Fibroblast of lung (primary cell): ENCODE results near the gene PTGES2. TPM values are rescaled to one million over a fixed set of nuclear protein-coding genes. Genes with fewer than 3 reads are reported as not detected.

Experiments
- DNase-seq, 2 donors: peaks; one replicate each; pipeline versions ENCODE4 v3.0.0 to v3.0.0-alpha.2; 2010; ENCODE audit warnings: low read depth in 2 of 2
- H2AFZ ChIP-seq: 2 replicates; pipeline ENCODE4 v1.5.1; 2012; ENCODE audit warnings: low read length, control low read depth, inconsistent platforms
- H3K27ac ChIP-seq: 2 replicates; pipeline ENCODE4 v1.5.1; 2011; ENCODE audit warnings: low read length, control low read depth; ENCODE audit not compliant: insufficient read depth
- H3K27me3 ChIP-seq: 2 replicates; pipeline ENCODE4 v1.5.1; 2011; ENCODE audit warnings: mild to moderate bottlenecking, low read length; ENCODE audit not compliant: control insufficient read depth, insufficient read depth
- H3K36me3 ChIP-seq: 2 replicates; pipeline ENCODE4 v1.5.1; 2011; ENCODE audit warnings: low read length; ENCODE audit not compliant: control insufficient read depth, insufficient read depth
- H3K4me1 ChIP-seq: 2 replicates; pipeline ENCODE4 v1.5.1; 2011; ENCODE audit warnings: low read length; ENCODE audit not compliant: control insufficient read depth, insufficient read depth; ENCODE audit errors: extremely low read depth
- H3K4me2 ChIP-seq: 2 replicates; pipeline ENCODE4 v1.5.1; 2011; ENCODE audit warnings: low read length, control low read depth; ENCODE audit not compliant: insufficient read depth; ENCODE audit errors: extremely low read depth
- H3K4me3 ChIP-seq, 4 experiments: fragments of 200-600 bp in 1 of 4; sonication (generic) in 1 of 4; replicated peaks in 1 of 4; 2 replicates each; pipeline ENCODE4 v1.5.1; 2011 to 2016; ENCODE audit warnings: low read length in 4 of 4, low read depth in 3 of 4, mild to moderate bottlenecking in 3 of 4, control low read depth in 2 of 4, inconsistent platforms in 1 of 4, mixed read lengths in 1 of 4; ENCODE audit not compliant: insufficient read depth in 1 of 4; ENCODE audit errors: control extremely low read depth in 1 of 4
- H3K79me2 ChIP-seq: 2 replicates; pipeline ENCODE4 v1.5.1; 2012; ENCODE audit warnings: mild to moderate bottlenecking, low read length, inconsistent platforms; ENCODE audit not compliant: control insufficient read depth, insufficient read depth
- H3K9ac ChIP-seq: 2 replicates; pipeline ENCODE4 v1.5.1; 2011; ENCODE audit warnings: mild to moderate bottlenecking, low read length, control low read depth; ENCODE audit not compliant: insufficient read depth
- H3K9me3 ChIP-seq: 2 replicates; pipeline ENCODE4 v1.5.1; 2012; ENCODE audit warnings: low read depth, low read length; ENCODE audit not compliant: control insufficient read depth, insufficient read depth
- H4K20me1 ChIP-seq: 2 replicates; pipeline ENCODE4 v1.5.1; 2011; ENCODE audit warnings: low read length; ENCODE audit not compliant: control insufficient read depth, insufficient read depth; ENCODE audit errors: extremely low read depth
- CTCF ChIP-seq, 2 donors: IDR thresholded peaks in 1 of 2; conservative IDR thresholded peaks in 1 of 2; 1 replicate in 1 of 2; 2 replicates in 1 of 2; pipeline ENCODE4 v1.5.1; 2011 to 2012; ENCODE audit warnings: low read length in 2 of 2, control low read depth in 1 of 2, inconsistent platforms in 1 of 2, low read depth in 1 of 2, mild to moderate bottlenecking in 1 of 2
- EZH2 ChIP-seq: IDR thresholded peaks from 2 replicates; pipeline ENCODE4 v1.5.1; 2012; ENCODE audit warnings: low read length, control low read depth, mild to moderate bottlenecking; ENCODE audit errors: missing control alignments
- polyA plus RNA-seq, 2 donors: library from polyadenylated mRNA; depleted of rRNA in 1 of 2; stranded (reverse) in 1 of 2; unstranded in 1 of 2; fragments of >200 nt; gene quantifications; 2 replicates each; pipeline ENCODE4 v1.2.1, GENCODE V29; 2011 to 2012; ENCODE audit warnings: missing spikeins in 1 of 2
- total RNA-seq: library from RNA; depleted of rRNA; stranded (reverse); fragments of >200 nt; gene quantifications from 2 replicates; pipeline ENCODE4 v1.2.1, GENCODE V29; 2014

PTGES2 gene
- total and polyA plus RNA-seq, 2 donors (not counting 1 experiment from before 2014, with no cell fraction given), result 44.8 to 57.6 TPM

GRCh38 chr9:128125580-128126354, 1.8 kb downstream of the PTGES2 start:
- Histone ChIP-seq H3K27ac (no peak overlapping the region), H2AFZ (no peak overlapping the region), H3K9me3 (no peaks in the 10 kb centered on the region), H3K4me1 (peaks cover 13% of the 10 kb centered on the region), H4K20me1 (no peaks in the 10 kb centered on the region), H3K36me3 (peaks cover 11% of the 10 kb centered on the region), H3K27me3 (no peaks in the 10 kb centered on the region), H3K79me2 (peaks cover 10% of the 10 kb centered on the region), H3K4me2 (peak overlapping the region; percentile 68), H3K9ac (no peak overlapping the region), H3K4me3 (peak overlapping the region in 3 of 4 experiments; percentile 7 to 88 (median 9))
- DNase-seq, result no peak
- TF ChIP-seq CTCF (conservative IDR thresholded peaks at IDR 0.05 in 1 of 2, IDR thresholded peaks at IDR 0.05 in 1 of 2; ENCODE audit: low read depth in 1 of 2, low read length in 2 of 2) (peak in 1 of 2 donors; percentile 4), EZH2 (no peak)

GRCh38 chr9:128124873-128125579, 2.5 kb downstream of the PTGES2 start:
- peaks cover 13% of the 10 kb centered on the region for H3K4me1 ChIP-seq
- peak overlapping the region; percentile 3 for H3K4me2 ChIP-seq
- DNase-seq, result peak; percentile 47 to 54

More at GRCh38 chr9:128124873-128125579, 2.5 kb downstream of the PTGES2 start:
- no peaks in the 10 kb centered on the region for H3K27me3 ChIP-seq
- H3K27ac ChIP-seq, result no peak overlapping the region
- no peak for TF ChIP-seq EZH2
- peak; percentile 58 to 66 for TF ChIP-seq CTCF (conservative IDR thresholded peaks at IDR 0.05 in 1 of 2, IDR thresholded peaks at IDR 0.05 in 1 of 2; ENCODE audit: low read depth in 1 of 2, low read length in 2 of 2)
- no peaks in the 10 kb centered on the region for H4K20me1 ChIP-seq
- no peaks in the 10 kb centered on the region for H3K9me3 ChIP-seq
- H3K79me2 ChIP-seq, result peaks cover 10% of the 10 kb centered on the region
- no peak overlapping the region for H3K9ac ChIP-seq
- no peak overlapping the region for H3K4me3 ChIP-seq
- H2AFZ ChIP-seq, result no peak overlapping the region
- H3K36me3 ChIP-seq, result peaks cover 12% of the 10 kb centered on the region
